Fibroblast of peridontal ligament (primary cell): ENCODE results near the gene TMEM187.

Experiments used
- DNase-seq: peaks from one replicate; pipeline ENCODE4 v3.0.0-alpha.2; 2010; ENCODE audit errors: extremely low read depth

The TMEM187 gene

DNA sequence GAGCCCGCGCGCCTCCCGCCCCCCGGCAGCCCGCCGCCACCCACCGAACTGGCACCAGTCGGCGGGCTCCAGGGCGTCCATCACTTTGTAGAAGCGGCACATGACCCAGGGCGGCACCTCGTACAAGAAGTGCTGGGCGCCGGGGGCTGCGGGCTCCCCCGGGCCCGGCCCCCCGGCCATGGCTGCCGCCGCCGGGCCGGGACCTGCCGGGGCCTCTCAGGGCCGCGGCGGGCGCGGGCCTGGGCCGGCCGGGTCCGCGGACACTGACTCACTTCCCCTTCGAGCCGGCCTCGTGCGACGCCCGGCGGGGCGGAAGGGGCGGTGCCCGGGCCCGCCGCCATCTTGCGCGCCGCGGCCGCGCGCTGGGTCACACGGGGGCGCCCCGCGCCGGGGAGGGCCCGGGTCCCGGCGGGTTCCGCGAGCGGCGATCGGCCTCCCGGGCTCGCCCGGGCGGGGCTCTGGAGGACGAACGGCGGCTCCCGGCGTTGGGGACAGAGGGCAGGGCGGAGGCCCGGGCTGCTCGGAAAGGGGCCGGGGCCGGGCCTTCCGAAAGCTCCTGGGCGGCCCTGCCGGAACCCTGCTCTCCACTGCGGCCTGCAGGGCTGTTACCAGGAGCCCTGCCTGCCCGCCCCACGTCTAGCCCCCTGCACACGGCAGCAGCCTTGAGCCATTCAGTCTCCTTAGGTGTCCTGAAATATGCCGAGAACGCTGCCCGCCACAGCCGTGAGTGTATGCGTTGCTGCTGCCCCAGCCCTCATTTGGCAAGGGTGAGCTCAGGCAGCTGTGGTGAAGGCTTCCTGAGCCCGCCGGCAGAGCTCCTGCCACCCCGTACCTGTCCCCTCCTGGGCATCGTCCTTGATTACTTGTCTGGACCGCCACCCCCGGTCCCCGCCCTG, 47.3 kb downstream of the TMEM187 start, which contains the start of gene IRAK1:
TSS of gene IRAK1 (minus strand) at position 270 of the 896 bp plus-strand sequence. CDS start at position 180, 90 bp downstream.
- DNase-seq, result peak; percentile 28

DNA sequence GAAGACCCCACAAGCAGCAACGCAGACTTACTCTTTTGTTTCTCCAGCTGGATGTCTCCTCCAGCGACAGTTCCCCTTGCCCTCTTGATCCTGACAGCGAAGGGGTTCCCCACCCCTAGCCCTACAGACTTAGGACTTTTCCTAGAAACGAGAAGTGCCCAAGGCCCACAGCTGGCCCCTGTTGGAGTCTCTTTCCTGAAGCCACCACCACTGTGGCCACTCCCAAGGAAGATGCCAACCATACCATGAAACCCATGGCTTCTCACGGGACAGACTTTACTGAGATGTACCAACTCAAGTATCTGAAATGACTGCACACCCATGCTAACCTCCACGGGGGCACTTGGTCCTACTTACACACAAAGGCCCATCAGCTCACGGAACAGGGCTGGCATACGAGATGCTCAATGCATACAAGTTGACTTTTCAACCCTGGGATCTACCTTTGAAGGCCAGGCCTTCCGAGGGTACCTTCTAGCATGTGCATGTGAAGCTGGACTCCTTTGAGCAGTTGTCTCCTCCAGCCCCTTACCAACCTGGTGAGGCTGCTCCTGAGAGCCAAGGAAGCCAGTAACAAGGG, 48.1 kb downstream of the TMEM187 start:
- DNase-seq, result peak; percentile 14

DNA sequence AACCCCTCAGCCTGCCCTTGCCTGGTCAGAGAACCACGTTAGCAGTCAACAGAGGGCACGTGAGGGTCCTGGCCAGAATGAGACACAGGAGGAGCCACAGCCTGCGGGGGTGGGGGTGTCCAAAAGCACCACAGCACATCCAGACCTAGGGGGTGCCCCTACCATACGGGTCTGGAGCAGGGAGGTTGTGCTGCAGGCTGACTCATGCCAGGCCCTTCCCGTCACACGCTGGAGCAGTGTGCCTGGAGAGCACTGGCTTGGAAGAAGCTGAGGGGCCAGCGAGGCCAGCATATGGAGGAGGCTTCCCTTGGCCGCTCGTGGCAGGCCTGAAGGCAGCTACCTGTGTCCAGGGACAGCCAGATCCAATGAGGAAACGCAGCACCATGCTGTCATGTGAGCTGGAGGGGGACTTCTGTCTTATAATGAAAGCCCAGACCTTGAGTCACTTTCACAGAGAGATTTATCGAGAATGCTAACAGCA, 48.6 kb downstream of the TMEM187 start:
- DNase-seq, result no peak

DNA sequence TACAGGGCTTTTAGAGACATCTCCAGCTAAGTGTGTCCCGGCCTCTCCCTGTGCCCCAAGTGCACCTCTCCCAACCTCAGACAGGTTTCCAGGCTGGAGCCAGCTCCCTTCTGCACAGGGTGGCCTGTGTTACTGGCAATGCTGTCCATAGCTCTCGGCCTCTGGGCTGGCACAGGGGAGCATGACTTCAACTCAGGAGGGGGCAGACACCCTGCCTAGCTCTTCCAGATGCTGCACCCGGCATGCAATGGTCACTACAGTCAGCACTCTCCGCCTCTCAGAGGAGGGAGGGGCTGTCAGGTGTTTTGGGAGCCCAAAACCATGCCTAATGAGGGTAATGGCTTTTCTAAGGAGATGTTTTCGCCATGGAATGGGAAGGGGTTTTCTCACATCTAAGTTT, 49.6 kb downstream of the TMEM187 start:
- no peak for DNase-seq

DNA sequence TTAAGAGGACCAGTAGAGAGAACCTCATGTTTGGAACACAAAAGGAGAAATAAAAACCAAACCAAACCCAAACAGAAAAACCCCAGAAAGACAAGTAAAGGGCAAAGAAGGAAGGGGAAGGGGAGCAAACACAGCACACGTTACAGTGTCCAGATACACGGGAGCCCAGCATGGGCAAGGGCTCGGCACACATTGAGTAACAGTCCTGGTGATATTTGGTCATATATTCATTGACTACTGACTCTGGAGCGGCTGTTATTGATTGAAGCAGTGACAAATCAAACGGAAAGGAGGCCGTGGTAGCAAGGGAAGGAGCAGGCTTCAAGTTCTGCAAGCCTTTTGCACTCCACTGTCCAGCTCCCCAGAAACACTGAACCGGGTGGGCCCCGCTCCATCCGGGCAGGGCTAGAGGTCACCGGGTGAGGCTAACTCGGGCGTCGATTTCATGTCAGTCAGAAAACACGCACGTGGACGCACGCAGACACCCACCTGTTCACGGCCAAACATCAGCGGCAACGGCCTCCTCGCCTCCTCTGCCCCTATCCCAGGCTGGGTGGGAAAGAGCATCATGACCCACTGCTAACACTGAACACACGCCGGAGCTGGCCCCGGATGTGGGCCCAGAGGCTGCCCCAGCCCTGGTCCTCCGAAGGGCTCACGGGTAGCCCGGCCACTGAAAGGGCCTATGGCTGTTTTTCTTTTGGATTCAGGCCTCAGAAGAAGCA, 50.9 kb downstream of the TMEM187 start:
- DNase-seq, result no peak

DNA sequence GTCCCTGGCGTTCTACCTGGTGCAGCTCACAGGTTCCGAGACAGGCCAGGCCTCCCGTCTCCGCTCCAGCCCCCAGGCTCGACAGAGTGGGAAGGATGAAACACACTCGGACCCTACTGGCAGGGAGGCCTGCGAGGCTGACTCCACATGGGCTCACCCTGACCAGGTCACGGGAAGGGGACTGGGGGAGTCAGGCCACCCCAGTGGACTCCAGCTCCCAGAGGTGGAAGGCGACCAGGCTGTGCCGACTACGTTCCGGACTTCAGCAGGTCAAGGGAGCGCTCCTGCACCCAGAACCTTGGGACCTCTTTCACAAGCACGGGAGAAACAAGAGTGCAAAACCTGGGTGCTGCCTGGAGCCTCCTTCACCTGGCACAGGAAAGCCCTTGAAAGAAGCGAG, 51.7 kb downstream of the TMEM187 start:
- no peak for DNase-seq

DNA sequence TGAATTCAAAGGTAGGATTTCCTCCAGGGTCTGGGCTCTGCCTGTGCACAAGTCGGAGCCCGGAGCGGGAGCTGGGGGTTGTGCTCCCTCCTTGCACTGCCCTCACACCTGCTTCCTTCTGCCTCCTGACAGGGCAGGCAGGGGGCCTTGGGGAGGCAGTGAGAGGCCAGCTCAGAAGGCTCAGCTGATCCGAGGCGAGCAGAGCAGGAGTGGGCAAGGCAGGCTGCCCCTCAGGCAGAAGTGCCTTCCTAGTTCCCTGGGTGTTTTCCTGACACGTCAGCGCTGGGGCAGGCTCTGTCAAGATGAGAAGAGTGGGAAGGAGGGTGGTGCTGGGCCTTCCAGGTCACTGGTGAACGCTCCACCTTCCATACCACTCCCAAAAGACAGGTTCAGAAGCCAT, 52.7 kb downstream of the TMEM187 start:
- DNase-seq, result no peak

DNA sequence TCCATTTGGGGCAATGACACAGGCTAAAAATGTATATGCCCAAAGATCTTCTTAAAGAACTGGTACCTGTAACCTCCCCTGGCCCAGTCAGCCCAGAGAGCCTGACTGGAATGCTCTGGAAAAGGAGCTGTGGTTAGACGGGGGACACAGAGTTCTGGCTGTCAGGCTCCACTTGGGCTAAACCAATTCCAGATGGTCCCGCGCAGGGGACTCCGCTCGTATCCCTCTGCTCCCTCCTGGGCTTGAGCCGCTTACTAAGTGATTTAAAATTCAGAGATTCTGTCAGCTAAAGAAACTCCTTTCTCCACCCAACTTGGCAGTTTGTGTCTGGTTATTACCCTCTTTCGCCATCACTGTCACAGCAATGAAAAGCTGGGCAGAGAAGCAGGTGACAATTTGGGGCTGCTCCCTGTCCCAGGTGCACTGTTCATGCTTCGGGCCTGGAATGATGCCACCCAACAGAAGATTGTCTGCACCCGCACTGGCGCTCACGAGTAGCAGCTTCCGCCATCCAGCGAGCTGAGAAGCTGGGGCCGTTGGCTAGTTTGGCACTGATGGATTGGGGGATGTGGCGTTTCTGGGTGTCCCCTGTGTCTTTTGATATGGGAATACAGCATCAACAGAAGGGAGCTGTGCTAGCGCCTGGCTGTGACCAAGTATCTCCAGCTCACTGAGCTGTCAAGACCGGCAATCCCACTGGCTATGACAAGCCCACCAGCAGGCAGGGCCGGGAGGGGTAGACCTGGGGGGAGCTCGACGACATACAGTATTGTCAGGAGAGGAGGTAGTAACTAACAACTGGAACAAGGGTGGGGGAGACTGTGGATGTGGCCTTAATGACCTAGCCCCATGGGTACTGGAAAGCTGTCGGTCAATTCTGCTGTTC, 53.8 kb downstream of the TMEM187 start:
- DNase-seq, result peak; percentile 42

DNA sequence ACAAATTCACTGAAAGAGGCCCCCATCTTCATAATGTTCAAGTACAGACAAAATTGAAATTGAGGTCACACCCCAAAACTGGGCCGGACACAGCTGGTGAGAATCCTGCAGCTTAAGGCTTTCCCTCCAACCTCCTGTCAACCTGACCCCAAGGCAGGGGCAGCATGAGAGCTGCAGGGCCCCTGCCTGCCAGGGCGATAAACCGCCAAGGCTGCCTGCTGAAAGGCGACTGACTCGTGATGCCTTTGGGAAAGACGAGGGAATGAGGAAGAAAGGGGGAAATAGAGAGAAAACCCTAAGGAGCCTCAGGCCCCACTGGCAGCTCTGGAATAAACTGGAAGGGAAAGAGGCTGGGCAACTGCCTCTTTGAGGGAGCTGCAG, 54.5 kb downstream of the TMEM187 start:
- no peak for DNase-seq

DNA sequence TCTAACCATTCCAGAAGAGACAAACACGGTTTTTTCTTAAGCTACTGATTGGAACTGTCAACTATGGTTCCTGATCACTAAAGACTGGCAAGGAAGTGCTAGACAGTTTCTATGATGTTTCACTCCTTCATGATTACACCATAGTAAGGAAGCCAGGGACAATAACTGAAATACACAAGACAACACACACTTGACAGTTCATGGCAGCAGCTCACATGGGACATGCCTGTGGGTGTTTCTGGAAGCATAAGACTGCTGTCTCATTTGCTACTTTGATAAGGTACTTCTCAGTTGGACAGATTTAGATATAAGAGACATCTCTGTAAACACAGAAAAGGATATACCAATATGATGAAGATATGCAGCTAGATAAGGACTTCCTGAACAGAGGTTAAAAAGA, 55.4 kb downstream of the TMEM187 start:
- DNase-seq, result no peak

DNA sequence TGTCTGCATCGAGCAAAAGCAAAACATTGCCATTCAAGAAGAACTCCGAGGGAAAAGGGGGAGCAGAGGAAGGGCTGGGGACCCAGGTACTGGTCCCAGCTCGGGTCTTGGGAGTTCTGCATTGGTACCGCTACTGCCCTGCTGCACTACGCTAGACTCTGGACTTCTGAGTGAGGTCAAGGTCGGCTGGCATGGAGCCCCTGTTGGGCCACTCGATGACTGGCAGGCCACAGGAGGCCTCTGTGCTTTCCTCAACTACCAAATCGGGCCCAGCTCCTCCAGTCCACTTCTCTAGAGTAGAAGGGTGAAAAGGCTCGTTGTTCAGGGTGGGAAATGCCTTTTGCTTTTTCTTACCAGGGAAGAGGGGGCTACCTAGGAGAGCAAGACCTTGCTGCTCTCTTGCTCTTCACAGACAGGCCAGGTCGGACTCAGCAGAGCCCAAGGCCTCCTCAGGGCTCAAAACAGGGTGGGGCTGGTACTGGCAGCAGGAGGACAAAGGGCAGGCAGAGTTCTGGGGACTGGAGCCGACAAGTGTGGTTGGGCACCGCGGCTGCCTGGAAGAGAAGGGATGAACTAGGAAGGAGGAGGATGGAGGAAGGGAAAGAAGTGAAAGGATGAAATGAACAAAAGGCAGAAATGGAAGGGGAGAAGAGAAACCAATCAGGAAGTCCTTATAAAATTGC, 56.1 kb downstream of the TMEM187 start:
- no peak for DNase-seq

DNA sequence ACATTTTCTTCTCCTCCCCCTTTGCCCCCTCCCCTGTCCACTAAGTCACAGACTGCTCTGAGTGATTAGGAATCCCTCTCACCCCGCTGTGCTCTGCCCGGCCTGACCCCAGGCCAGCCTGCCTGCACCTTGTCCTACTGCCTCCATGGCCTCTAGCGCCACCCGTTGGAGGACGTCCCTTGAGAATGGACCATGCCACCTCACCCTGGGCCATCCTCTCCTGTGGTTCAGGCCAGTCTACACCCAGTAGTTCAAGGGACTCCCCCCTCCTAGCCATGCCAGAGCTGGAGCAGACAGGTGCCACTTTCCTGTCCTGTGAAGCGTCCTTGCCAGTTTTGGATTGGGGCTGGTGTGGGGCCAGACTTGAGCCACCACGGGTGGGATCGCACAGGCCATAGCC, 56.9 kb downstream of the TMEM187 start:
- DNase-seq, result no peak

DNA sequence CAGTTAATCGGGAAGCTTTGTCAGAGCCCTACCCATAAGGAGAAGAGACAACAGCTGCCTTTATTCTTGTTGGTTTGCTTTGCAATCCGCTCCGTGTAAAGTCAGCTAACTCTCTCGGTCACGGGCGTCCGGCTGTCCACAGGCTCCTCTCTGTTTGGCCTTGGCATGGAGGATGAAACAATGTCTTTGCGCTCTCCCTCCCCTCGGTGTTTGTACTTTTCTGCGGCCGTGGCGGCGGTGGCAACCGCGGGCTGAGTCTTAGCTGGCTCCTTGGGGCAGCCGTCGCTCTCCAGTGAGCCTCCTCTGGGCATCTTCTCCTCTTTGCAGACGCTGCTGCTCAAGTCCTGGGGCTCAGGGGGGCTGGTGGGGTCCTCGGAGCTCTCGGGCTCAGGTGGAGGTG, 57.7 kb downstream of the TMEM187 start:
- no peak for DNase-seq

DNA sequence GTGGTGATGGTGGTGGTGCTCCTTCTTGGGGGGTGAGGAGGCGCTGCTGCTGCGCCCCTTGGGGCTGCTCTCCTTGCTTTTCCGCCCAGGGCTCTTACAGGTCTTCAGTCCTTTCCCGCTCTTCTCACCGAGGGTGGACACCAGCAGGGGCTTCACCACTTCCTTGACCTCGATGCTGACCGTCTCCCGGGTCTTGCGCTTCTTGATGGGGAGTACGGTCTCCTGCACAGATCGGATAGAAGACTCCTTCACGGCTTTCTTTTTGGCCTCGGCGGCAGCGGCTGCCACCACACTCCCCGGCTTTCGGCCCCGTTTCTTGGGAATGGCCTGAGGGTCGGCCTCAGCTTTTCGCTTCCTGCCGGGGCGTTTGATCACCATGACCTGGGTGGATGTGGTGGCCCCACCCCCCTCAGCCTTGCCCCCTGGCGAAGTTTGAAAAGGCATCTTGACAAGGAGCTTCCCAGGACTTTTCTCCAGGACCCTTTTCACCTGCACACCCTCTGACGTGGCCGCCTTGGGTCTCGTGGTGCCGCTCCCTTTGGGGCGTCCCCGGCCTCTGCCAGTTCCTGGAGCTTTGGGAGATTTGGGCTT, 58.3 kb downstream of the TMEM187 start:
- no peak for DNase-seq

DNA sequence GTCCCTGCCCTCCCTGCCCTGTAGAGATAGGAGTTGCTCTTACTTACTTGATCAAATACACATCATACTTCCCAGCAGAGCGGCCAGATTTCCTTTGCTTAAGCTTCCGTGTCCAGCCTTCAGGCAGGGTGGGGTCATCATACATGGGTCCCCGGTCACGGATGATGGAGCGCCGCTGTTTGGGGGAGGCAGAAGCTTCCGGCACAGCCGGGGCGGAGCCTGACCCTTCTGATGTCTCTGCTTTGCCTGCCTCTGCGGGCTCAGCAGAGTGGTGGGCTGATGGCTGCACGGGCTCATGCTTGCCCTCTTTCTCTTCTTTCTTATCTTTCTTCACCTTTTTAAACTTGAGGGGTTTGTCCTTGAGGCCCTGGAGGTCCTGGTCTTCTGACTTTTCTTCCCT, 59.6 kb downstream of the TMEM187 start:
- DNase-seq, result no peak

DNA sequence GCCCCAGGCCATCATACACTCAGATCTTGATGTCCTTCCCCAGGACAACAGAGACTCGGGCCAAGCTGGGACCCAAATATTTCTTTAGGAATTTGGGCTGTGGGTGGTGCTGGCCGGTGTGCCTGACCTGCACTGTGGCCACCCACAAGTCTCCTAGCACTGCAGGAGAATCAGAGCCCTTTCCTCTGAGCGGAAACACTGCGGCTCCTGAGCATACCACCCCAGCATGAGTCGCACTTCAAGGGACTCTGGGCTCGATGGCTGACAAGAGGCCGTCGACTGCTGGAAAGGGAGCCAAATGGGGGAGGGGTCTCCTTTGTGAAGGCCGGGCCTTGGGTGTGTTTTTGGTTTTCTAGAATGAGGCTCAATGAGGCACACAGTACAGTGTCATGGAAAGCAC, 60.1 kb downstream of the TMEM187 start:
- DNase-seq, result no peak
